Stomach (tissue), 4 donors: ENCODE results near the gene CSNK2A3.

Experiments used
- POLR2AphosphoS5 ChIP-seq, 3 donors: sonication (generic); formaldehyde crosslinking; IDR thresholded peaks; one replicate each; pipeline ENCODE4 v1.6.1; 2016; ENCODE audit warnings: antibody characterized with exemption in 3 of 3
- TF ChIP-seq, protein P1 (sequence below), 7 experiments: fragments of 450-650 bp in 4 of 7; fragments of 200-600 bp in 3 of 7; sonication (generic) in 3 of 7; IDR thresholded peaks; one replicate each; pipeline ENCODE4 v1.5.1; 2016 to 2019; ENCODE audit warnings: antibody characterized with exemption in 7 of 7, control low read depth in 2 of 7, mild to moderate bottlenecking in 1 of 7

DNA sequence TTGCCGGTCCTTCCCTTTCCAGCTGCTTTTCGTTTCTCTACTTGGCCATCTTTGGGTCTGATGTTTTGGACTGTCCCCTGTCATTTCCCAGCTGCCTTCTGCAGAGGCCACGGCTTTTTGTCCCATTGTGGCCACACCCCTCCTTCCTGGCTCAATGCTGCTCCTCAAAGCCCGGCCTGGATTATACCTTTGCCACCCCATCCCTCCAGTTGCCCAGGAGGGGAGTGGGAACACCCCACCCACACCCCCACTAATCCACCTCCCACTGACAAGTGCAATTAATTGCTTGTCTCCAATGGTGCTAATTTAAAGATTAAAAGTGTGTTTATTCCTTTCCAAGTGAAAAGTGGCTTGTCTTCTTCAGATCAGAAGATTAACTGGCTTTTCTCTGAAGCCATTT is 34.2 kb upstream of the CSNK2A3 start:
- TF ChIP-seq, protein P1, sequence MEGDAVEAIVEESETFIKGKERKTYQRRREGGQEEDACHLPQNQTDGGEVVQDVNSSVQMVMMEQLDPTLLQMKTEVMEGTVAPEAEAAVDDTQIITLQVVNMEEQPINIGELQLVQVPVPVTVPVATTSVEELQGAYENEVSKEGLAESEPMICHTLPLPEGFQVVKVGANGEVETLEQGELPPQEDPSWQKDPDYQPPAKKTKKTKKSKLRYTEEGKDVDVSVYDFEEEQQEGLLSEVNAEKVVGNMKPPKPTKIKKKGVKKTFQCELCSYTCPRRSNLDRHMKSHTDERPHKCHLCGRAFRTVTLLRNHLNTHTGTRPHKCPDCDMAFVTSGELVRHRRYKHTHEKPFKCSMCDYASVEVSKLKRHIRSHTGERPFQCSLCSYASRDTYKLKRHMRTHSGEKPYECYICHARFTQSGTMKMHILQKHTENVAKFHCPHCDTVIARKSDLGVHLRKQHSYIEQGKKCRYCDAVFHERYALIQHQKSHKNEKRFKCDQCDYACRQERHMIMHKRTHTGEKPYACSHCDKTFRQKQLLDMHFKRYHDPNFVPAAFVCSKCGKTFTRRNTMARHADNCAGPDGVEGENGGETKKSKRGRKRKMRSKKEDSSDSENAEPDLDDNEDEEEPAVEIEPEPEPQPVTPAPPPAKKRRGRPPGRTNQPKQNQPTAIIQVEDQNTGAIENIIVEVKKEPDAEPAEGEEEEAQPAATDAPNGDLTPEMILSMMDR (IDR thresholded peaks at IDR 0.05) = no peak
- no peak for TF ChIP-seq POLR2AphosphoS5 (IDR thresholded peaks at IDR 0.05)
